Osteoblast (primary cell): Measurements from ENCODE around the gene NPAS3. TPM values are rescaled to one million over a fixed set of nuclear protein-coding genes. Genes with fewer than 3 reads are reported as not detected.

Experiments
- DNase-seq: peaks from one replicate; pipeline ENCODE4 v3.0.0; 2011; ENCODE audit warnings: low spot score, mixed read lengths; ENCODE audit not compliant: insufficient read length; ENCODE audit errors: missing footprints
- H2AFZ ChIP-seq: 2 replicates; pipeline ENCODE4 v1.6.0; 2011; ENCODE audit warnings: mild to moderate bottlenecking, low read length
- H3K27ac ChIP-seq: 2 replicates; pipeline ENCODE4 v1.5.1; 2011; ENCODE audit warnings: mild to moderate bottlenecking, low read depth, low read length, moderate library complexity
- H3K27me3 ChIP-seq: 2 replicates; pipeline ENCODE4 v1.6.0; 2012; ENCODE audit warnings: mild to moderate bottlenecking, control low read depth, inconsistent platforms, low read length, moderate library complexity; ENCODE audit not compliant: insufficient read depth
- H3K36me3 ChIP-seq: 2 replicates; pipeline ENCODE4 v1.5.1; 2011; ENCODE audit warnings: mild to moderate bottlenecking, low read length, control low read depth, moderate library complexity; ENCODE audit not compliant: insufficient read depth
- H3K4me1 ChIP-seq: 2 replicates; pipeline ENCODE4 v1.5.1; 2011; ENCODE audit warnings: mild to moderate bottlenecking, low read length, control low read depth, moderate library complexity; ENCODE audit not compliant: insufficient read depth
- H3K4me2 ChIP-seq: 2 replicates; pipeline ENCODE4 v1.6.0; 2011; ENCODE audit warnings: mild to moderate bottlenecking, low read length; ENCODE audit not compliant: insufficient read depth
- H3K4me3 ChIP-seq: fragments of 200-600 bp; sonication (generic); 3 replicates; pipeline ENCODE4 v1.5.1; 2012; ENCODE audit warnings: mild to moderate bottlenecking, low read length, inconsistent platforms; ENCODE audit not compliant: insufficient read depth
- H3K79me2 ChIP-seq: 2 replicates; pipeline ENCODE4 v1.6.0; 2012; ENCODE audit warnings: mild to moderate bottlenecking, low read length, control low read depth, inconsistent platforms; ENCODE audit not compliant: insufficient read depth
- H3K9me3 ChIP-seq: 2 replicates; pipeline ENCODE4 v1.5.1; 2011; ENCODE audit warnings: low read depth, low read length, control low read depth
- H4K20me1 ChIP-seq: 2 replicates; pipeline ENCODE4 v1.6.0; 2012; ENCODE audit warnings: mild to moderate bottlenecking, low read length, control low read depth; ENCODE audit not compliant: insufficient read depth
- total RNA-seq: library from RNA; depleted of rRNA; stranded (reverse); fragments of >200 nt; gene quantifications from 2 replicates; pipeline ENCODE4 v1.2.3, GENCODE V29; 2012
- TF ChIP-seq, protein P1 (sequence below): IDR thresholded peaks from 2 replicates; pipeline ENCODE4 v1.5.1; 2011; ENCODE audit warnings: mild to moderate bottlenecking, low read depth, low read length, moderate library complexity; ENCODE audit errors: extremely low read depth

The NPAS3 gene
- total RNA-seq, 1 donor: 0.72 TPM

DNA sequence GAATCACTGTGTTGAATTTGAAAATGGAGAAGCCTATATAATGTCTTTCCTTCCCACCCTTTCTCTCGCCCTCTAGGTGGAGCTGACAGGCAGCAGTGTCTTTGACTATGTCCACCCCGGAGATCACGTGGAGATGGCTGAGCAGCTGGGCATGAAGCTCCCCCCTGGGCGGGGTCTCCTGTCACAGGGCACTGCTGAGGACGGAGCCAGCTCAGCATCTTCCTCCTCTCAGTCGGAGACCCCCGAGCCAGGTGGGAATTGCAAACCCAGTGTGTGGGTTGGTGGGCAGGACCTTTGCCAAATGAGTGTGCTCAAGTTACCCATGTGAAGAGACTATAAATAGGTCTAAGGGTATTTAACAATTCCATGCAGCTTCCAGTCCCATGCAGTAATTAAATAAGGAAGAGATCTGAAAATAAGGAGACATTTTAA lies 737.5 kb downstream of the NPAS3 start:
- no peaks in the 10 kb centered on the region for H4K20me1 ChIP-seq
- DNase-seq: peak; percentile 43
- no peaks in the 10 kb centered on the region for H3K27me3 ChIP-seq
- H3K9me3 ChIP-seq: no peaks in the 10 kb centered on the region
- peak overlapping the region; percentile 36 for H3K4me3 ChIP-seq
- TF ChIP-seq, protein P1, sequence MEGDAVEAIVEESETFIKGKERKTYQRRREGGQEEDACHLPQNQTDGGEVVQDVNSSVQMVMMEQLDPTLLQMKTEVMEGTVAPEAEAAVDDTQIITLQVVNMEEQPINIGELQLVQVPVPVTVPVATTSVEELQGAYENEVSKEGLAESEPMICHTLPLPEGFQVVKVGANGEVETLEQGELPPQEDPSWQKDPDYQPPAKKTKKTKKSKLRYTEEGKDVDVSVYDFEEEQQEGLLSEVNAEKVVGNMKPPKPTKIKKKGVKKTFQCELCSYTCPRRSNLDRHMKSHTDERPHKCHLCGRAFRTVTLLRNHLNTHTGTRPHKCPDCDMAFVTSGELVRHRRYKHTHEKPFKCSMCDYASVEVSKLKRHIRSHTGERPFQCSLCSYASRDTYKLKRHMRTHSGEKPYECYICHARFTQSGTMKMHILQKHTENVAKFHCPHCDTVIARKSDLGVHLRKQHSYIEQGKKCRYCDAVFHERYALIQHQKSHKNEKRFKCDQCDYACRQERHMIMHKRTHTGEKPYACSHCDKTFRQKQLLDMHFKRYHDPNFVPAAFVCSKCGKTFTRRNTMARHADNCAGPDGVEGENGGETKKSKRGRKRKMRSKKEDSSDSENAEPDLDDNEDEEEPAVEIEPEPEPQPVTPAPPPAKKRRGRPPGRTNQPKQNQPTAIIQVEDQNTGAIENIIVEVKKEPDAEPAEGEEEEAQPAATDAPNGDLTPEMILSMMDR: peak; percentile 77
- no peaks in the 10 kb centered on the region for H3K79me2 ChIP-seq
- no peak overlapping the region for H3K27ac ChIP-seq
- H3K36me3 ChIP-seq: no peaks in the 10 kb centered on the region
- peaks cover 30% of the 10 kb centered on the region for H3K4me1 ChIP-seq
- H2AFZ ChIP-seq: peak overlapping the region; percentile 64
- peak overlapping the region; percentile 66 for H3K4me2 ChIP-seq

DNA sequence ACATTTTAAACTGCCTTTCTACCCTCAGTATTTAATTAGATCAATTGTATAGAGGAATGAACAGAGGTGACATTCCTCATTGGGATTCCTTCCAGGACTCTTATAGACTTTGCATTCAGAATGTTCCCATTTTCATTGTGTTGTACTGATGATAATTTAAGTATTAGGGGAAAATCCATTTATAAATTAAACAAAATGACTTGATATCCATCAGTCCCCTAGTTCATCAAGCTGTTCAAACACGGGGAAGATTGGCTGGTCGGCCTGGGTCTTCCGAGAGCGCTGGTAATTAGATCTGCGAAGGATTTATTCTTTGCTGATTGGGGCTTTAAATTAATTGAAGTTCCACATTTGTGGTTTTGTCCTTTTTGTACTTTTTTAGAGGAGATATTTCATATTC lies 738.2 kb downstream of the NPAS3 start:
- Histone ChIP-seq H3K27ac (no peak overlapping the region), H3K79me2 (no peaks in the 10 kb centered on the region), H2AFZ (no peak overlapping the region), H3K4me3 (no peak overlapping the region), H3K9me3 (no peaks in the 10 kb centered on the region), H3K36me3 (no peaks in the 10 kb centered on the region), H3K27me3 (no peaks in the 10 kb centered on the region), H3K4me1 (peaks cover 30% of the 10 kb centered on the region), H3K4me2 (no peak overlapping the region), H4K20me1 (no peaks in the 10 kb centered on the region)
- TF ChIP-seq, protein P1: no peak
- no peak for DNase-seq

DNA sequence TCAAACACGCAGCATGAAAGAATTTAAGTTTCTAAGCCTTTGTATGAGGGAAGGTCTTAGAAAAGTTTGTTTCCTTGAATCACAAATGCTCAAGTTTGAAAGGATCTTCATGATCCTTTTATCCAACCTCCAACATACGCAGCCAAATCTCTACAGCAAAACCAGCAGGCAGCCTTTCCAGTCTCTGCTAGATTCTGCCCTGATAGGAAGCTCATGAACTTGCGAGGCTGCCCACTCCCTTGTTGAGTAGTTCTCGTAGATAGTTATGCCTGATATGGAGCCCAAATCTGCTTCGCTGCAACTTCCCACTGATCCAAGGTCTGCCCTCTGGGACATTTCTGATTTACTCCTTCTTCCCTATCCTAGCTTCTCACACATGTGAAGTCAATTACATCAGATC lies 739.3 kb downstream of the NPAS3 start:
- no peaks in the 10 kb centered on the region for H3K36me3 ChIP-seq
- H3K4me2 ChIP-seq: no peak overlapping the region
- H3K4me3 ChIP-seq: no peak overlapping the region
- no peaks in the 10 kb centered on the region for H3K27me3 ChIP-seq
- no peaks in the 10 kb centered on the region for H3K79me2 ChIP-seq
- TF ChIP-seq, protein P1: no peak
- H2AFZ ChIP-seq: no peak overlapping the region
- H3K4me1 ChIP-seq: peaks cover 39% of the 10 kb centered on the region
- no peak overlapping the region for H3K27ac ChIP-seq
- no peaks in the 10 kb centered on the region for H4K20me1 ChIP-seq
- DNase-seq: no peak
- no peaks in the 10 kb centered on the region for H3K9me3 ChIP-seq

DNA sequence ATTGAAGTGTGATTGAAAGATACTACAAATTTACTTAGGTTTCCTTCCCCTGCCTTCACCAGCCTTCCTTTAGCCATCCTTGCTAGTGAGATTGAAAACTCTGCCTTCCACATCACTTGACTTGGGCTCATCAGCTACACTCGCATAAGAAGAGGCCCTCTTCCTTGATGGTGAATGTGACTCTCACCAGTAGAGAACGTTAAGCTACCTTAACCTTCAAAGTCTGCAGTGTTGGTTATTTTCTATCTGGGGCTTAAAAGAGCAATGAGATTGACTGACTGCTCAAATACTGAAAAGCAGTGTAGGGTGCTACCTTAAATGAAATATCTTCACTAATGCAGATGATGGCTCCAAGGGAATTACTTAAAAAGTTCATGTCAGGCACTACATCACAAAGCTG lies 740.3 kb downstream of the NPAS3 start:
- Histone ChIP-seq H3K27ac (peak overlapping the region; percentile 8), H4K20me1 (no peaks in the 10 kb centered on the region), H3K4me2 (peak overlapping the region; percentile 12), H3K4me1 (peaks cover 48% of the 10 kb centered on the region), H3K27me3 (no peaks in the 10 kb centered on the region), H3K79me2 (no peaks in the 10 kb centered on the region), H3K9me3 (no peaks in the 10 kb centered on the region), H3K4me3 (no peak overlapping the region), H3K36me3 (no peaks in the 10 kb centered on the region), H2AFZ (peak overlapping the region; percentile 18)
- TF ChIP-seq, protein P1: no peak
- DNase-seq: no peak
